Ramos (cell line): Measurements from ENCODE around the gene MBNL2.

ENCODE experiments used
- in situ Hi-C: fragments of 300-500 bp; cut with MboI; formaldehyde crosslinking; loops from one replicate; pipeline ENCODE4 v1.14.3; 2022; ENCODE audit warnings: low sequenced_read_pairs; ENCODE audit not compliant: unreplicated experiment

MBNL2 gene

GRCh38 chr13:97390941-97391600 lies 168.9 kb downstream of the MBNL2 start:
- in situ Hi-C loops, result no loop called here

- in situ Hi-C loops, result no loop called here
Measured at GRCh38 chr13:97392020-97392419, 169.9 kb downstream of the MBNL2 start.

GRCh38 chr13:97394542-97394941 lies 172.4 kb downstream of the MBNL2 start:
- in situ Hi-C loops, result no loop called here

GRCh38 chr13:97395447-97396136 lies 173.5 kb downstream of the MBNL2 start:
- in situ Hi-C loops, result no loop called here

- in situ Hi-C loops, result no loop called here
Measured at GRCh38 chr13:97397267-97397666, 175.1 kb downstream of the MBNL2 start.

- in situ Hi-C loops, result no loop called here
Measured at GRCh38 chr13:97401421-97401820, 179.3 kb downstream of the MBNL2 start.

- in situ Hi-C loops, result no loop called here
Measured at GRCh38 chr13:97403893-97404750, 182.0 kb downstream of the MBNL2 start.

GRCh38 chr13:97407540-97407939 lies 185.4 kb downstream of the MBNL2 start:
- in situ Hi-C loops, result no loop called here

GRCh38 chr13:97408938-97409337 lies 186.8 kb downstream of the MBNL2 start:
- in situ Hi-C loops, result no loop called here

GRCh38 chr13:97411984-97412383 lies 189.9 kb downstream of the MBNL2 start:
- in situ Hi-C loops, result no loop called here

GRCh38 chr13:97413694-97414093 lies 191.6 kb downstream of the MBNL2 start:
- in situ Hi-C loops, result no loop called here

- in situ Hi-C loops, result no loop called here
Measured at GRCh38 chr13:97414392-97414791, 192.3 kb downstream of the MBNL2 start.

GRCh38 chr13:97417698-97418097 lies 195.6 kb downstream of the MBNL2 start:
- in situ Hi-C loops, result no loop called here

- in situ Hi-C loops, result no loop called here
Measured at GRCh38 chr13:97422118-97423054, 200.3 kb downstream of the MBNL2 start.

- in situ Hi-C loops, result no loop called here
Measured at GRCh38 chr13:97423300-97424045, 201.3 kb downstream of the MBNL2 start.

- in situ Hi-C loops, result no loop called here
Measured at GRCh38 chr13:97425590-97425989, 203.5 kb downstream of the MBNL2 start.

- in situ Hi-C loops, result no loop called here
Measured at GRCh38 chr13:97426695-97427094, 204.6 kb downstream of the MBNL2 start.

- in situ Hi-C loops, result no loop called here
Measured at GRCh38 chr13:97429681-97430081, 207.5 kb downstream of the MBNL2 start.

GRCh38 chr13:97430296-97430695 lies 208.2 kb downstream of the MBNL2 start:
- in situ Hi-C loops, result no loop called here
